A549 (cell line): ENCODE data around the gene SCO2. TPM values are rescaled to one million over a fixed set of nuclear protein-coding genes. Genes with fewer than 3 reads are reported as not detected.
"Not testable (repeated sequence)": the region's sequence is repeated elsewhere in the genome, so short reads cannot be mapped to it uniquely, and the experiment has no call there.

Experiments
- ATAC-seq, 2 experiments: fragments of 200-7000 bp in 1 of 2; fragments of >200 bp in 1 of 2; cut with Nextera tagmentation in 1 of 2; cut with Tn5 transposase in 1 of 2; 3 replicates each; pipeline versions ENCODE4 v1.8.0 to v1.9.1; 2018 to 2020; ENCODE audit warnings: mild to moderate bottlenecking in 1 of 2, moderate library complexity in 1 of 2
- CTCF ChIA-PET: fragments of 300-600 bp; sonication (Branson Sonifier 250); formaldehyde crosslinking; extraction: SDS; loops from one replicate; lab custom pipeline; 2021; ENCODE audit warnings: antibody characterized with exemption, inconsistent platforms; lab: Yijun Ruan, JAX
- POLR2A ChIA-PET: fragments of 350-600 bp; formaldehyde crosslinking; extraction: SDS; loops from one replicate; lab custom pipeline; 2021; ENCODE audit warnings: antibody characterized with exemption, inconsistent platforms; lab: Yijun Ruan, JAX
- DNase-seq, 2 experiments: peaks; one replicate each; pipeline versions ENCODE4 v3.0.0 to v3.0.0-alpha.2; 2011 to 2016; ENCODE audit warnings: low read depth in 1 of 2, low spot score in 1 of 2
- FAIRE-seq: peaks from 2 replicates; lab custom pipeline; 2011; peaks lifted over from hg19 to GRCh38; lab: Jason Lieb, UNC
- H3K27ac ChIP-seq, 2 experiments: fragments of >200 bp; sonication (Bioruptor Twin); formaldehyde crosslinking; 3 replicates each; pipeline ENCODE4 v1.5.1; 2016 to 2017
- H3K4me1 ChIP-seq: fragments of >200 bp; sonication (Bioruptor Twin); formaldehyde crosslinking; 3 replicates; pipeline ENCODE4 v1.6.1; 2016
- H3K4me2 ChIP-seq: fragments of >200 bp; sonication (Bioruptor Twin); formaldehyde crosslinking; 3 replicates; pipeline ENCODE4 v1.6.1; 2016
- H3K4me3 ChIP-seq: fragments of >200 bp; sonication (Bioruptor Twin); formaldehyde crosslinking; 3 replicates; pipeline ENCODE4 v1.5.1; 2016
- H3K9me3 ChIP-seq: fragments of >200 bp; sonication (Bioruptor Twin); formaldehyde crosslinking; 3 replicates; pipeline ENCODE4 v1.6.1; 2016
- BHLHE40 ChIP-seq: IDR thresholded peaks from 2 replicates; pipeline ENCODE4 v1.6.1; 2012; ENCODE audit warnings: low read depth, low read length, inconsistent platforms
- CBX8 ChIP-seq: fragments of 200-600 bp; sonication (generic); IDR thresholded peaks from 2 replicates; pipeline ENCODE4 v1.6.1; 2016
- CEBPB ChIP-seq, 2 experiments: fragments of >200 bp in 1 of 2; sonication (Bioruptor Twin) in 1 of 2; formaldehyde crosslinking in 1 of 2; IDR thresholded peaks; 2 replicates each; pipeline ENCODE4 v1.6.1; 2012 to 2016
- CHD2 ChIP-seq: fragments of 150-350 bp; IDR thresholded peaks from 2 replicates; pipeline ENCODE4 v1.6.1; 2014; ENCODE audit warnings: low read length; ENCODE audit not compliant: partially characterized antibody
- EP300 ChIP-seq, 2 experiments: fragments of >200 bp; sonication (Bioruptor Twin); formaldehyde crosslinking; IDR thresholded peaks; 2 replicates in 1 of 2; 3 replicates in 1 of 2; pipeline ENCODE4 v1.6.1; 2016 to 2017
- FOSL2 ChIP-seq, 2 experiments: fragments of 450-650 bp in 1 of 2; fragments of >200 bp in 1 of 2; sonication (Bioruptor Twin) in 1 of 2; formaldehyde crosslinking; IDR thresholded peaks; 2 replicates each; pipeline versions ENCODE4 v1.5.0 to v1.6.1; 2016 to 2020; ENCODE audit warnings: mild to moderate bottlenecking in 1 of 2, moderate library complexity in 1 of 2
- FOXS1 ChIP-seq: fragments of 250-450 bp; sonication (Bioruptor Pico); IDR thresholded peaks from 2 replicates; pipeline ENCODE4 v1.5.0; 2020; ENCODE audit warnings: mild to moderate bottlenecking, moderate library complexity
- HDAC2 ChIP-seq: fragments of 200-600 bp; sonication (generic); IDR thresholded peaks from 2 replicates; pipeline ENCODE4 v1.6.1; 2016
- HOXA7 ChIP-seq: fragments of 250-450 bp; sonication (Bioruptor Pico); IDR thresholded peaks from 2 replicates; pipeline ENCODE4 v1.5.0; 2020; ENCODE audit warnings: mild to moderate bottlenecking, moderate library complexity
- JUNB ChIP-seq: fragments of >200 bp; sonication (Bioruptor Twin); formaldehyde crosslinking; IDR thresholded peaks from 2 replicates; pipeline ENCODE4 v1.6.1; 2016
- NPAS2 ChIP-seq: fragments of 250-450 bp; sonication (Bioruptor Pico); IDR thresholded peaks from 2 replicates; pipeline ENCODE4 v1.8.0; 2022; ENCODE audit warnings: mild to moderate bottlenecking, moderate library complexity, borderline replicate concordance
- POLR2AphosphoS2 ChIP-seq: conservative IDR thresholded peaks from 2 replicates; pipeline ENCODE4 v1.6.1; 2012; ENCODE audit warnings: low read length, improper control_type of control experiment, inconsistent platforms
- RARB ChIP-seq: fragments of 250-450 bp; sonication (Bioruptor Pico); IDR thresholded peaks from 2 replicates; pipeline ENCODE4 v1.8.0; 2021; ENCODE audit warnings: mild to moderate bottlenecking, moderate library complexity
- TFCP2L1 ChIP-seq: fragments of 250-450 bp; sonication (Bioruptor Pico); IDR thresholded peaks from 2 replicates; pipeline ENCODE4 v1.5.0; 2021; ENCODE audit warnings: mild to moderate bottlenecking
- WGBS: methylation state at CpG from one replicate; pipeline ENCODE4 v1.1.6; 2017; ENCODE audit errors: missing lambda C conversion rate; 5-methylcytosine and 5-hydroxymethylcytosine counted together
- polyA plus RNA-seq, 4 experiments: library from polyadenylated mRNA; depleted of rRNA in 3 of 4; stranded (reverse); fragments of >200 nt; fragmentation: RNase III in 1 of 4; extraction: RNeasy Plus Mini Kit Qiagen cat#74134 plus additional on column Dnase treatment in 1 of 4; gene quantifications; 2 replicates in 3 of 4; 3 replicates in 1 of 4; pipeline ENCODE4 v1.2.3, GENCODE V29; 2011 to 2017
- TF ChIP-seq, protein P1 (sequence below): IDR thresholded peaks from 2 replicates; pipeline ENCODE4 v1.6.1; 2012
- TF ChIP-seq, protein P2 (sequence below): fragments of >200 bp; sonication (Bioruptor Twin); formaldehyde crosslinking; IDR thresholded peaks from 3 replicates; pipeline ENCODE4 v1.6.1; 2016

The SCO2 gene
- polyA plus RNA-seq, 2 of the 4 experiments (the other 2 are of a cell fraction) = 0.37 to 1.7 TPM

DNA sequence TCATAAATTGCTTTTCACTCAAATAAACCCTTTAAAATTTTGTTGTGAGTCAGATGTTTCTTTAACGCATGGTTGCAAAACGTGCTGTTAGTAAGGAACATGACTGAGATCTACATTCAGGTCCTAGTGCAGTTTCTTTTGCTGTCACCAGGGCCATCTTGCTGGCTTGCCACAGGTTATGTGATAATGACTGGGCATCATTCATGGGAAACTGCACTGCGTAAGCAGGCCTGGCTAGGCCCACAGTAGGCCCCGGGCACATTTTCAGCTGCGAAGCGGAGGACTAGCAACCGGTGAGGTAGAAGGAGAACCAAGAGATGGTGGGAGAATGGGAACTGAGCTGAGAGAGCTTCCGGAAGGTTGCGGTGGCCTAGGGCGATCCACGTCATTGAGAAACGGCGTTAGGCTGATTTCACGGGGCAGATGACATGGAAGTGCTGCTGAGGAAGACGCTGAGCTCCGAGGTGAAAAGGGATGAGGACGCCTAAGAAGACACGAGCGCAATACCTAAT lies 17.1 kb upstream of the SCO2 start:
- Histone ChIP-seq H3K27ac (peak overlapping the region; percentile 76 to 92; a peak in 4 of 6 replicates), H3K4me3 (no peak overlapping the region), H3K4me1 (peaks cover 69% of the 10 kb centered on the region), H3K9me3 (no peaks in the 10 kb centered on the region), H3K4me2 (no peak overlapping the region)
- no peak for ATAC-seq
- ChIA-PET POLR2A (interaction anchor here (1.0 kb wide), 1 partner anchor 10 kb away, joined by 3 read pairs; no protein-coding TSS in a partner anchor), CTCF (interaction anchor here (4.5 kb wide), 1 partner anchor 21 kb away, joined by 25 read pairs; the partner anchor contains the start of gene SYCE3)
- TF ChIP-seq FOXS1 (no peak), BHLHE40 (no peak), NPAS2 (CRISPR knock-in tag) (no peak), CBX8 (no peak), RARB (CRISPR knock-in tag) (no peak), JUNB (no peak), CHD2 (no peak), POLR2AphosphoS2 (no peak), FOSL2 (IDR thresholded peaks at IDR 0.05) (no peak), FOSL2 (CRISPR knock-in tag; IDR thresholded peaks at IDR 0.05) (no peak), HDAC2 (no peak)
- TF ChIP-seq, protein P1, sequence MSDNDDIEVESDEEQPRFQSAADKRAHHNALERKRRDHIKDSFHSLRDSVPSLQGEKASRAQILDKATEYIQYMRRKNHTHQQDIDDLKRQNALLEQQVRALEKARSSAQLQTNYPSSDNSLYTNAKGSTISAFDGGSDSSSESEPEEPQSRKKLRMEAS = no peak
- TF ChIP-seq, protein P2, sequence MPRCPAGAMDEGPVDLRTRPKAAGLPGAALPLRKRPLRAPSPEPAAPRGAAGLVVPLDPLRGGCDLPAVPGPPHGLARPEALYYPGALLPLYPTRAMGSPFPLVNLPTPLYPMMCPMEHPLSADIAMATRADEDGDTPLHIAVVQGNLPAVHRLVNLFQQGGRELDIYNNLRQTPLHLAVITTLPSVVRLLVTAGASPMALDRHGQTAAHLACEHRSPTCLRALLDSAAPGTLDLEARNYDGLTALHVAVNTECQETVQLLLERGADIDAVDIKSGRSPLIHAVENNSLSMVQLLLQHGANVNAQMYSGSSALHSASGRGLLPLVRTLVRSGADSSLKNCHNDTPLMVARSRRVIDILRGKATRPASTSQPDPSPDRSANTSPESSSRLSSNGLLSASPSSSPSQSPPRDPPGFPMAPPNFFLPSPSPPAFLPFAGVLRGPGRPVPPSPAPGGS = no peak
- DNase-seq = no peak
- FAIRE-seq = no peak
- 90% methylated on average over 19 of the region's 19 CpGs for WGBS

- H3K4me2 ChIP-seq = peak overlapping the region; percentile 50
- ATAC-seq = peak in 1 of 2 experiments; percentile 43; a peak in 3 of 6 replicates
- TF ChIP-seq FOSL2 (IDR thresholded peaks at IDR 0.05) = peak; percentile 58; the same call in 1 of the 2 replicates
- TF ChIP-seq FOSL2 (CRISPR knock-in tag; IDR thresholded peaks at IDR 0.05) = peak; percentile 83
- TF ChIP-seq JUNB = peak; percentile 43; the same call in 1 of the 2 replicates
- TF ChIP-seq EP300 (IDR thresholded peaks at IDR 0.05) = peak in 1 of 2 experiments; percentile 18; a peak in 1 of 5 replicates
- peak; percentile 79 to 88 for TF ChIP-seq CEBPB (IDR thresholded peaks at IDR 0.05)
- TF ChIP-seq, all 56 proteins: peak for 4; not testable (repeated sequence) for 52
- Histone ChIP-seq H3K27ac (peak overlapping the region; percentile 76 to 92; a peak in 5 of 6 replicates), H3K4me1 (peaks cover 69% of the 10 kb centered on the region)
- 14% methylated on average over 5 of the region's 5 CpGs for WGBS
- not testable (repeated sequence) for FAIRE-seq, H3K9me3 ChIP-seq, H3K4me3 ChIP-seq
- POLR2A ChIA-PET = interaction anchor here (0.9 to 1.1 kb wide), 3 partner anchors 10 to 21 kb away, joined by 3 to 5 read pairs (median 5); partner anchors contain the start of gene SYCE3
- peak in 1 of 2 experiments; percentile 72 for DNase-seq
- CTCF ChIA-PET = interaction anchor here (1.0 to 4.1 kb wide), 2 partner anchors 16 to 21 kb away, joined by 3 to 19 read pairs; partner anchors contain the start of genes SCO2 and SYCE3
Measured at GRCh38 chr22:50541667-50542026, 16.2 kb upstream of the SCO2 start.

GRCh38 chr22:50540381-50540780 lies 15.0 kb upstream of the SCO2 start:
- ChIA-PET CTCF (interaction anchor here (0.6 to 4.1 kb wide), 5 partner anchors 15 to 107 kb away, joined by 3 to 19 read pairs (median 5); partner anchors contain the start of genes SCO2 and SYCE3), POLR2A (interaction anchor here (0.5 to 1.8 kb wide), 3 partner anchors 8 to 29 kb away, joined by 4 to 13 read pairs (median 5); no protein-coding TSS in a partner anchor)
- Histone ChIP-seq H3K4me1 (peaks cover 61% of the 10 kb centered on the region), H3K4me3 (no peak overlapping the region), H3K9me3 (no peaks in the 10 kb centered on the region), H3K4me2 (peak overlapping the region; percentile 75), H3K27ac (peak overlapping the region; percentile 76 to 92)
- 79% methylated on average over 10 of the region's 10 CpGs for WGBS
- FAIRE-seq = no peak
- ATAC-seq = no peak
- DNase-seq = no peak
- TF ChIP-seq TFCP2L1 (CRISPR knock-in tag) = no peak

GRCh38 chr22:50537765-50538164 lies 12.4 kb upstream of the SCO2 start:
- WGBS = 93% methylated on average over 13 of the region's 13 CpGs
- no peak for DNase-seq
- no peak for ATAC-seq
- TF ChIP-seq HOXA7 (CRISPR knock-in tag) = no peak
- CTCF ChIA-PET = interaction anchor here (0.9 to 4.1 kb wide), 4 partner anchors 12 to 82 kb away, joined by 3 to 19 read pairs (median 6); partner anchors contain the start of gene SYCE3
- Histone ChIP-seq H3K4me1 (peaks cover 57% of the 10 kb centered on the region), H3K9me3 (no peaks in the 10 kb centered on the region), H3K4me3 (no peak overlapping the region), H3K27ac (peak overlapping the region in 1 of 2 experiments; percentile 92; a peak in 3 of 6 replicates), H3K4me2 (no peak overlapping the region; the same call in 2 of the 3 replicates)
- POLR2A ChIA-PET = no interaction called here
- no peak for FAIRE-seq
